Uterus (tissue), 2 donors: Measurements from ENCODE around the gene CDKAL1.

Experiments used
- POLR2A ChIP-seq, 2 donors: fragments of 450-650 bp; IDR thresholded peaks; one replicate each; pipeline ENCODE4 v1.6.1; 2016; ENCODE audit warnings: antibody characterized with exemption in 2 of 2, mild to moderate bottlenecking in 1 of 2, moderate library complexity in 1 of 2
- TF ChIP-seq, protein P1 (sequence below), 4 experiments: fragments of 200-600 bp in 2 of 4; fragments of 450-650 bp in 2 of 4; sonication (generic) in 2 of 4; IDR thresholded peaks; one replicate each; pipeline ENCODE4 v1.5.1; 2016 to 2019; ENCODE audit warnings: antibody characterized with exemption in 4 of 4, mild to moderate bottlenecking in 2 of 4, moderate library complexity in 1 of 4

DNA sequence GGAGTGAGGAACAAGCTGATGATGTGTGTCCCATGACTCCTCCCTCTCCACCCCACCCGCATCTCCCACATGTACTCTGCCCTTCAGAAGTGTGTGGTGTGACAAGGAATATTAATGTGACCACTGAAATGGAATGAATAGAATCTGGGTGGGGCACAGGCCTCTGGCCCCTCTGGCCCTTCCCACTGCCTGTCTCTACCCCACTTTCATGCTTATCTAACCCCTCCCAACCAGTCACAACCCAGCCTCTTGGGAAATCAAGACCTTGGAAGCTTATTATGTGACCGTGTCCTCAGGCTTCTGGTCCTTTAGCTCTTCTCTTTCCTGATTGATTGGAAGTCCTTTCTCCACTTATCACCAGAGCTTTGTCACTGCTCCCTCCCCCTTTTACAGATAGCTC, 747.1 kb downstream of the CDKAL1 start:
- TF ChIP-seq, protein P1, sequence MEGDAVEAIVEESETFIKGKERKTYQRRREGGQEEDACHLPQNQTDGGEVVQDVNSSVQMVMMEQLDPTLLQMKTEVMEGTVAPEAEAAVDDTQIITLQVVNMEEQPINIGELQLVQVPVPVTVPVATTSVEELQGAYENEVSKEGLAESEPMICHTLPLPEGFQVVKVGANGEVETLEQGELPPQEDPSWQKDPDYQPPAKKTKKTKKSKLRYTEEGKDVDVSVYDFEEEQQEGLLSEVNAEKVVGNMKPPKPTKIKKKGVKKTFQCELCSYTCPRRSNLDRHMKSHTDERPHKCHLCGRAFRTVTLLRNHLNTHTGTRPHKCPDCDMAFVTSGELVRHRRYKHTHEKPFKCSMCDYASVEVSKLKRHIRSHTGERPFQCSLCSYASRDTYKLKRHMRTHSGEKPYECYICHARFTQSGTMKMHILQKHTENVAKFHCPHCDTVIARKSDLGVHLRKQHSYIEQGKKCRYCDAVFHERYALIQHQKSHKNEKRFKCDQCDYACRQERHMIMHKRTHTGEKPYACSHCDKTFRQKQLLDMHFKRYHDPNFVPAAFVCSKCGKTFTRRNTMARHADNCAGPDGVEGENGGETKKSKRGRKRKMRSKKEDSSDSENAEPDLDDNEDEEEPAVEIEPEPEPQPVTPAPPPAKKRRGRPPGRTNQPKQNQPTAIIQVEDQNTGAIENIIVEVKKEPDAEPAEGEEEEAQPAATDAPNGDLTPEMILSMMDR (IDR thresholded peaks at IDR 0.05) = no peak
- TF ChIP-seq POLR2A (IDR thresholded peaks at IDR 0.05) = no peak
